Liver (tissue), 9 donors: ENCODE data around the gene PDE4B. TPM values are rescaled to one million over a fixed set of nuclear protein-coding genes. Genes with fewer than 3 reads are reported as not detected.

Experiments used
- DNase-seq: peaks from one replicate; pipeline ENCODE4 v3.0.0-alpha.2; 2017; ENCODE audit warnings: low spot score
- H3K27ac ChIP-seq, 2 donors: one replicate each; pipeline ENCODE4 v1.7.0; 2013; ENCODE audit warnings: inconsistent platforms in 2 of 2, low read length in 2 of 2, control low read depth in 1 of 2, low read depth in 1 of 2, mild to moderate bottlenecking in 1 of 2
- H3K27me3 ChIP-seq, 4 donors: one replicate each; pipeline versions ENCODE4 v1.6.1 to v1.7.0; 2013; ENCODE audit warnings: low read length in 3 of 4, inconsistent platforms in 1 of 4, mild to moderate bottlenecking in 1 of 4, moderate library complexity in 1 of 4; ENCODE audit not compliant: control insufficient read depth in 4 of 4, insufficient read depth in 4 of 4
- H3K36me3 ChIP-seq, 4 donors: one replicate each; pipeline versions ENCODE4 v1.6.1 to v1.7.0; 2013; ENCODE audit warnings: low read length in 3 of 4, mild to moderate bottlenecking in 3 of 4, low read depth in 1 of 4, moderate library complexity in 1 of 4; ENCODE audit not compliant: control insufficient read depth in 4 of 4, insufficient read depth in 3 of 4
- H3K4me1 ChIP-seq, 4 donors: one replicate each; pipeline versions ENCODE4 v1.6.1 to v1.7.0; 2013; ENCODE audit warnings: low read length in 3 of 4, mild to moderate bottlenecking in 3 of 4, moderate library complexity in 1 of 4; ENCODE audit not compliant: control insufficient read depth in 4 of 4, insufficient read depth in 4 of 4
- H3K4me3 ChIP-seq, 3 donors: one replicate each; pipeline versions ENCODE4 v1.6.1 to v1.7.0; 2013; ENCODE audit warnings: low read length in 3 of 3, control low read depth in 1 of 3, low read depth in 1 of 3, mild to moderate bottlenecking in 1 of 3
- H3K9ac ChIP-seq, 2 donors: one replicate each; pipeline ENCODE4 v1.7.0; 2013; ENCODE audit warnings: low read length in 2 of 2, mild to moderate bottlenecking in 2 of 2, moderate library complexity in 2 of 2, control low read depth in 1 of 2, low read depth in 1 of 2
- H3K9me3 ChIP-seq, 4 donors: one replicate each; pipeline versions ENCODE4 v1.6.1 to v1.7.0; 2013; ENCODE audit warnings: low read length in 3 of 4; ENCODE audit not compliant: control insufficient read depth in 4 of 4
- EGR1 ChIP-seq, 2 donors: IDR thresholded peaks; 2 replicates each; pipeline ENCODE4 v1.6.1; 2016 to 2018; ENCODE audit warnings: antibody characterized with exemption in 2 of 2, low read depth in 2 of 2
- FOXA1 ChIP-seq: IDR thresholded peaks from 2 replicates; pipeline ENCODE4 v1.6.1; 2016; ENCODE audit warnings: antibody characterized with exemption
- FOXA2 ChIP-seq: IDR thresholded peaks from 2 replicates; pipeline ENCODE4 v1.6.1; 2016; ENCODE audit warnings: antibody characterized with exemption
- HNF4A ChIP-seq, 2 donors: conservative IDR thresholded peaks; 2 replicates each; pipeline ENCODE4 v1.6.1; 2016; ENCODE audit warnings: antibody characterized with exemption in 2 of 2, mild to moderate bottlenecking in 2 of 2
- HNF4G ChIP-seq: IDR thresholded peaks from 2 replicates; pipeline ENCODE4 v1.6.1; 2016; ENCODE audit warnings: antibody characterized with exemption
- JUND ChIP-seq, 2 donors: IDR thresholded peaks; 2 replicates each; pipeline ENCODE4 v1.6.1; 2016; ENCODE audit warnings: antibody characterized with exemption in 2 of 2
- NR2F2 ChIP-seq: IDR thresholded peaks from 2 replicates; pipeline ENCODE4 v1.6.1; 2016; ENCODE audit warnings: antibody characterized with exemption
- RAD21 ChIP-seq, 2 donors: IDR thresholded peaks; 2 replicates each; pipeline ENCODE4 v1.6.1; 2016; ENCODE audit warnings: antibody characterized with exemption in 2 of 2, mild to moderate bottlenecking in 2 of 2
- RXRA ChIP-seq, 2 donors: IDR thresholded peaks; 2 replicates each; pipeline ENCODE4 v1.6.1; 2017 to 2018; ENCODE audit warnings: antibody characterized with exemption in 2 of 2, mild to moderate bottlenecking in 1 of 2
- SP1 ChIP-seq: IDR thresholded peaks from 2 replicates; pipeline ENCODE4 v1.6.1; 2018; ENCODE audit warnings: antibody characterized with exemption, mild to moderate bottlenecking
- TAF1 ChIP-seq: conservative IDR thresholded peaks from 2 replicates; pipeline ENCODE4 v1.6.1; 2016; ENCODE audit warnings: antibody characterized with exemption, mild to moderate bottlenecking
- YY1 ChIP-seq: IDR thresholded peaks from 2 replicates; pipeline ENCODE4 v1.6.1; 2016; ENCODE audit warnings: antibody characterized with exemption, mild to moderate bottlenecking
- WGBS: extraction: QIAGEN DNeasy Blood & Tissue Kit; methylation state at CpG from one replicate; pipeline ENCODE4 v1.1.7; 2013; 5-methylcytosine and 5-hydroxymethylcytosine counted together
- polyA plus RNA-seq, 2 donors: library from polyadenylated mRNA; stranded (reverse) in 1 of 2; unstranded in 1 of 2; fragments of 200-250 nt in 1 of 2; fragments of >200 nt in 1 of 2; fragmentation: Nextera tagmentation in 1 of 2; extraction: Ambion mirVana in 1 of 2; gene quantifications; one replicate each; pipeline versions ENCODE4 v1.2.1 to v1.2.3, GENCODE V29; 2013 to 2015
- total RNA-seq, 2 donors: library from RNA; depleted of rRNA; stranded (reverse); fragments of >200 nt; gene quantifications; one replicate each; pipeline ENCODE4 v1.2.3, GENCODE V29; 2014
- TF ChIP-seq, protein P1 (sequence below): fragments of 150-350 bp; IDR thresholded peaks from 2 replicates; pipeline ENCODE4 v1.5.1; 2017; ENCODE audit warnings: improper control_type of control experiment, low read depth, low read length; ENCODE audit not compliant: missing input control
- TF ChIP-seq, protein P2 (sequence below): IDR thresholded peaks from 2 replicates; pipeline ENCODE4 v1.6.1; 2016; ENCODE audit warnings: antibody characterized with exemption, mild to moderate bottlenecking
- TF ChIP-seq, protein P3 (sequence below): IDR thresholded peaks from 2 replicates; pipeline ENCODE4 v1.6.1; 2016; ENCODE audit warnings: antibody characterized with exemption
- TF ChIP-seq, protein P4 (sequence below): IDR thresholded peaks from 2 replicates; pipeline ENCODE4 v1.6.1; 2016; ENCODE audit warnings: antibody characterized with exemption
- TF ChIP-seq, protein P5 (sequence below): IDR thresholded peaks from 2 replicates; pipeline ENCODE4 v1.6.1; 2016; ENCODE audit warnings: antibody characterized with exemption
- donor health status: healthy.
- donor health status: healthy.
- donor health status: healthy.
- donor health status: healthy.
- donor health status: healthy.

The PDE4B gene
- total and polyA plus RNA-seq, 4 donors: 1.9 to 3.9 (median 2.7) TPM

DNA sequence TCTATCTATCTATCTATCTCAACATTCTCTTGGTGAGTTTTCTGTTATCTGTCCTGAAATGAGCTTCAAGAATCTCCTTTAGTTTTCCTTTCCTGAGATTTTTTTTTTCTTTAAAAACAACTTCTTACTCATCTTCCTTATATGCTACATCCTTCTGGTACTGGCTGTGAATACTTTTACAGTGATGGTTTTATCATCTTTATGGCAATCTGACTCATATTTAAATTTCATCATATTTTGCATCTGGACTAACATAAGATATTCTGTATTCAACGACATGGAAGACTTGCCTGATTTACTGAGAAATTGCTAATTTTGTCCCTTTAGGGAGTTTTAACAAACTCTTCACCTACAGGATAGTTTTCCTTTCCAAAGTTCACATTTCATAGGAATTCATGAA is 33.0 kb downstream of the PDE4B start:
- no peaks in the 10 kb centered on the region for H3K4me1 ChIP-seq
- H3K4me3 ChIP-seq: no peak overlapping the region
- peaks cover 0 to 4% (median 0%) of the 10 kb centered on the region in 4 donors for H3K27me3 ChIP-seq
- no peak for DNase-seq
- TF ChIP-seq, protein P1, sequence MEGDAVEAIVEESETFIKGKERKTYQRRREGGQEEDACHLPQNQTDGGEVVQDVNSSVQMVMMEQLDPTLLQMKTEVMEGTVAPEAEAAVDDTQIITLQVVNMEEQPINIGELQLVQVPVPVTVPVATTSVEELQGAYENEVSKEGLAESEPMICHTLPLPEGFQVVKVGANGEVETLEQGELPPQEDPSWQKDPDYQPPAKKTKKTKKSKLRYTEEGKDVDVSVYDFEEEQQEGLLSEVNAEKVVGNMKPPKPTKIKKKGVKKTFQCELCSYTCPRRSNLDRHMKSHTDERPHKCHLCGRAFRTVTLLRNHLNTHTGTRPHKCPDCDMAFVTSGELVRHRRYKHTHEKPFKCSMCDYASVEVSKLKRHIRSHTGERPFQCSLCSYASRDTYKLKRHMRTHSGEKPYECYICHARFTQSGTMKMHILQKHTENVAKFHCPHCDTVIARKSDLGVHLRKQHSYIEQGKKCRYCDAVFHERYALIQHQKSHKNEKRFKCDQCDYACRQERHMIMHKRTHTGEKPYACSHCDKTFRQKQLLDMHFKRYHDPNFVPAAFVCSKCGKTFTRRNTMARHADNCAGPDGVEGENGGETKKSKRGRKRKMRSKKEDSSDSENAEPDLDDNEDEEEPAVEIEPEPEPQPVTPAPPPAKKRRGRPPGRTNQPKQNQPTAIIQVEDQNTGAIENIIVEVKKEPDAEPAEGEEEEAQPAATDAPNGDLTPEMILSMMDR: no peak
- no peak for TF ChIP-seq SP1
- TF ChIP-seq NR2F2: no peak
- no peak for TF ChIP-seq EGR1 (IDR thresholded peaks at IDR 0.05; ENCODE audit: low read depth in 2 of 2)
- no peak for TF ChIP-seq FOXA1
- TF ChIP-seq YY1: no peak
- TF ChIP-seq, protein P2, sequence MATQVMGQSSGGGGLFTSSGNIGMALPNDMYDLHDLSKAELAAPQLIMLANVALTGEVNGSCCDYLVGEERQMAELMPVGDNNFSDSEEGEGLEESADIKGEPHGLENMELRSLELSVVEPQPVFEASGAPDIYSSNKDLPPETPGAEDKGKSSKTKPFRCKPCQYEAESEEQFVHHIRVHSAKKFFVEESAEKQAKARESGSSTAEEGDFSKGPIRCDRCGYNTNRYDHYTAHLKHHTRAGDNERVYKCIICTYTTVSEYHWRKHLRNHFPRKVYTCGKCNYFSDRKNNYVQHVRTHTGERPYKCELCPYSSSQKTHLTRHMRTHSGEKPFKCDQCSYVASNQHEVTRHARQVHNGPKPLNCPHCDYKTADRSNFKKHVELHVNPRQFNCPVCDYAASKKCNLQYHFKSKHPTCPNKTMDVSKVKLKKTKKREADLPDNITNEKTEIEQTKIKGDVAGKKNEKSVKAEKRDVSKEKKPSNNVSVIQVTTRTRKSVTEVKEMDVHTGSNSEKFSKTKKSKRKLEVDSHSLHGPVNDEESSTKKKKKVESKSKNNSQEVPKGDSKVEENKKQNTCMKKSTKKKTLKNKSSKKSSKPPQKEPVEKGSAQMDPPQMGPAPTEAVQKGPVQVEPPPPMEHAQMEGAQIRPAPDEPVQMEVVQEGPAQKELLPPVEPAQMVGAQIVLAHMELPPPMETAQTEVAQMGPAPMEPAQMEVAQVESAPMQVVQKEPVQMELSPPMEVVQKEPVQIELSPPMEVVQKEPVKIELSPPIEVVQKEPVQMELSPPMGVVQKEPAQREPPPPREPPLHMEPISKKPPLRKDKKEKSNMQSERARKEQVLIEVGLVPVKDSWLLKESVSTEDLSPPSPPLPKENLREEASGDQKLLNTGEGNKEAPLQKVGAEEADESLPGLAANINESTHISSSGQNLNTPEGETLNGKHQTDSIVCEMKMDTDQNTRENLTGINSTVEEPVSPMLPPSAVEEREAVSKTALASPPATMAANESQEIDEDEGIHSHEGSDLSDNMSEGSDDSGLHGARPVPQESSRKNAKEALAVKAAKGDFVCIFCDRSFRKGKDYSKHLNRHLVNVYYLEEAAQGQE: no peak
- TF ChIP-seq, protein P3, sequence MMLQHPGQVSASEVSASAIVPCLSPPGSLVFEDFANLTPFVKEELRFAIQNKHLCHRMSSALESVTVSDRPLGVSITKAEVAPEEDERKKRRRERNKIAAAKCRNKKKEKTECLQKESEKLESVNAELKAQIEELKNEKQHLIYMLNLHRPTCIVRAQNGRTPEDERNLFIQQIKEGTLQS: no peak
- no peak for TF ChIP-seq HNF4G
- no peak for TF ChIP-seq RXRA (IDR thresholded peaks at IDR 0.05)
- TF ChIP-seq HNF4A (conservative IDR thresholded peaks at IDR 0.05): no peak
- TF ChIP-seq, protein P4, sequence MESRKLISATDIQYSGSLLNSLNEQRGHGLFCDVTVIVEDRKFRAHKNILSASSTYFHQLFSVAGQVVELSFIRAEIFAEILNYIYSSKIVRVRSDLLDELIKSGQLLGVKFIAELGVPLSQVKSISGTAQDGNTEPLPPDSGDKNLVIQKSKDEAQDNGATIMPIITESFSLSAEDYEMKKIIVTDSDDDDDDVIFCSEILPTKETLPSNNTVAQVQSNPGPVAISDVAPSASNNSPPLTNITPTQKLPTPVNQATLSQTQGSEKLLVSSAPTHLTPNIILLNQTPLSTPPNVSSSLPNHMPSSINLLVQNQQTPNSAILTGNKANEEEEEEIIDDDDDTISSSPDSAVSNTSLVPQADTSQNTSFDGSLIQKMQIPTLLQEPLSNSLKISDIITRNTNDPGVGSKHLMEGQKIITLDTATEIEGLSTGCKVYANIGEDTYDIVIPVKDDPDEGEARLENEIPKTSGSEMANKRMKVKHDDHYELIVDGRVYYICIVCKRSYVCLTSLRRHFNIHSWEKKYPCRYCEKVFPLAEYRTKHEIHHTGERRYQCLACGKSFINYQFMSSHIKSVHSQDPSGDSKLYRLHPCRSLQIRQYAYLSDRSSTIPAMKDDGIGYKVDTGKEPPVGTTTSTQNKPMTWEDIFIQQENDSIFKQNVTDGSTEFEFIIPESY: no peak
- no peak for TF ChIP-seq FOXA2
- TF ChIP-seq JUND (IDR thresholded peaks at IDR 0.05): no peak
- TF ChIP-seq RAD21 (IDR thresholded peaks at IDR 0.05): no peak
- H3K9me3 ChIP-seq: peaks cover 0 to 1% (median 0%) of the 10 kb centered on the region in 4 donors
- no peak overlapping the region for H3K27ac ChIP-seq
- no peak overlapping the region for H3K9ac ChIP-seq
- 81% methylated on average over 1 of the region's 1 CpG for WGBS
- H3K36me3 ChIP-seq: no peaks in the 10 kb centered on the region

DNA sequence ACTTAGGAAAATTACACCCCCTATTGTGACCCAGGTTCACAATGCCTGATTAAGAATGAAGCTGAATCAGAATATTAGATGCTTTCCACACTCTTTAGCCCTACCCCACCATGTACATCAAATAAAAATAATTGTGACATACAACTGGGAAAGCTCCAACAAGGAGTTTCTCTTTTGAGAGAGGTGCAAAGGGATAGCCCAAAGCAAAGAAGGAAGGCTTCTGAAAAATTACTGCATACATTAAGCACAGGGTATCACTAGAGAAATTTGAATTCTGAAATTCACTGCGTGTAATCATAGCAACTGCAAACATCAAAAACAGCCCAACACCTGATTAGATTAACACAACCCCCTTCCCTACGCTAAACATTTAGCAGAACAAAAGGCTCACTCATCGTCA is 34.1 kb downstream of the PDE4B start:
- no peak overlapping the region for H3K9ac ChIP-seq
- TF ChIP-seq EGR1 (IDR thresholded peaks at IDR 0.05; ENCODE audit: low read depth in 2 of 2) (no peak), FOXA1 (no peak), NR2F2 (no peak), FOXA2 (no peak), RXRA (IDR thresholded peaks at IDR 0.05) (no peak), HNF4G (no peak), SP1 (no peak), TAF1 (no peak), HNF4A (conservative IDR thresholded peaks at IDR 0.05) (no peak)
- TF ChIP-seq, protein P2: no peak
- TF ChIP-seq, protein P5, sequence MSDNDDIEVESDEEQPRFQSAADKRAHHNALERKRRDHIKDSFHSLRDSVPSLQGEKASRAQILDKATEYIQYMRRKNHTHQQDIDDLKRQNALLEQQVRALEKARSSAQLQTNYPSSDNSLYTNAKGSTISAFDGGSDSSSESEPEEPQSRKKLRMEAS: no peak
- TF ChIP-seq, protein P3: no peak
- peaks cover 0 to 1% (median 0%) of the 10 kb centered on the region in 4 donors for H3K9me3 ChIP-seq
- no peak overlapping the region for H3K27ac ChIP-seq
- H3K36me3 ChIP-seq: no peaks in the 10 kb centered on the region
- no peaks in the 10 kb centered on the region for H3K4me1 ChIP-seq
- WGBS: 74% methylated on average over 3 of the region's 3 CpGs
- no peak for DNase-seq
- no peak overlapping the region for H3K4me3 ChIP-seq
- H3K27me3 ChIP-seq: peaks cover 0 to 4% (median 0%) of the 10 kb centered on the region in 4 donors
